ENCODE measurements around the gene NACC1. TPM values are rescaled to one million over a fixed set of nuclear protein-coding genes. Genes with fewer than 3 reads are reported as not detected.

The NACC1 gene
- total RNA-seq, 1 experiment from 2014 or later, result 55.0 TPM

DNA sequence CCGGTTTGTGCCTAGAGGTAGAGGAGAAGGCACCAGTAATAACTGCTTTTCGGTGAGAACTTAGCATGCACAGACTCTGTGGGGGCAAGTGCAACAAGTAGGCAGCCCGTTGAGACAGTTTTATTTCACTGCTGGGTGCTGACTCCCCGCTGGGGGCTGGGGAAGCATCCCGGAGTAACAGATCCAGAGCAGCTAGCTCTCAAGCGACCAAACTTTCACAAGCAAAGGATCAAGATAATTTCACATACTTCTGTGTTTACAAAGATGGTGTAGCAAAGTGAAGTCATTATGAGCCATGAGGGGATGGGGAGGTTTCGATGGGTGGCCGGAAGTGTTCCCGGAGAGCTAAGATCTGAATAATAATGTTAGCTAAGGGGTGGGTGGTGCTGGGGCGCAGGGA, 2.8 kb downstream of the NACC1 start:
- DNase-seq (ENCODE audit: low spot score), result no peak

DNA sequence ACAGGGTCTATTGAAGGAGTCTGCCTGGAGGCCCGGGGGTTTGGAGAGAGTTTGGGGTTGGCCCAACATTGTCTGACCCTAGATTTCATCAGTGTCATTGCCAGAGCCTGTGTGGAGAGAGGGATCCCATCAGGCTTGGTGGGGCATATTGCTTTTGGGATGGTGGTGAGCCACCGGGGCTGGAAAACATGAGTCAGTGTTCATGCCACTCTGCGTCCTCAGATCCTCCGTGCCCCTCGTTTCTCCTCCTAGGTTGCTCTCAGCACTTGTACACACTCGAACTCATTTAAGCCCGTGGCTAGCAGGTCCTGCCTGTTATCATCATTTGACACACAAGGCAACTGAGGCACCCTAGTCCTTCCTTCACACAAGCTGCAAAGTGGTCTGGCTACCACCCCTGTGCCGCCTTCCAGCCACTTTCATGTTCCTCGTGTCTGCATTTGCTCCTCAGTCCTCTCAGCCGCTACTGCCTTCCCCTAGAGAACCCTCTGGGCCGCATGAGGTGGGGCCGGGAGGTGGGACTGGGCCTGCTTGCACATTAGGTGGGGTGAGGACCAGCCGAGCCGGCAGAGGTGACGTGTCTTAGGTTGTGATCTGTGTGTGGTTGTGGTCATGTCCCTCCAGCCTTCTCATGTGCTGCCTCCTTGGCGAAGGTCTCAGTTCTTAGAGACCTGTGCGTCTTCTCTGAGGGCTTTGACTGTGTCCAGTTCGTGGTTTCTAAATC, 3.6 kb downstream of the NACC1 start:
- no peak for DNase-seq (ENCODE audit: low spot score)

DNA sequence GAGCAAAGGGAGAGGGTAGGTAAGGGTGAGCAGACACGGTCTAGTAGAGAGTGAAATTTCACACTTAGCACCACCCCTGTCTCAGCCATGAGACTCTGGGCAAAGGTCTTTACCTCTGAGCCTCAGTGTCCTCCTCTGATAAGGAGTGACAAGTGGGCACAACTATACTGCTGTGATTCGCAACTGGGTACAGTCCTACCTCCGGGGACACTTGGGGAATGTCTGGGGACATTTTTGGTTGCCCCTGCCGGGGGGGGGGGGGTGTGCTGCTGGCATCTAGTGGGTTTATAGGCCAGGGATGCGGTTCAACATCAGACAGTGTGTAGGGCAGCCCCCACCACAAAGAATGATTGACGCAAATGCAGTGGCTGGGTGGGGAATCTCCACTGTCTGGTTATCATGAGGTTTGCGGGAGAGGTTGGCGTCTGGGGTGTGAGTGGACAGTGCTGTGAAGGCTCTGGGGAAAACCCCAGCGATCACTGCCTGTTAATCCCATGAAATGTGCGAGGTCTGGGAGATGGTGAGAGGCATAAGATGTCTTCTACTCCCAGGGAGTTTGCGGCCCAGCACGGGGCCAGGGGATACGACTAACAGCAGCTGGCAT, 4.3 kb downstream of the NACC1 start:
- no peak for DNase-seq (ENCODE audit: low spot score)

DNA sequence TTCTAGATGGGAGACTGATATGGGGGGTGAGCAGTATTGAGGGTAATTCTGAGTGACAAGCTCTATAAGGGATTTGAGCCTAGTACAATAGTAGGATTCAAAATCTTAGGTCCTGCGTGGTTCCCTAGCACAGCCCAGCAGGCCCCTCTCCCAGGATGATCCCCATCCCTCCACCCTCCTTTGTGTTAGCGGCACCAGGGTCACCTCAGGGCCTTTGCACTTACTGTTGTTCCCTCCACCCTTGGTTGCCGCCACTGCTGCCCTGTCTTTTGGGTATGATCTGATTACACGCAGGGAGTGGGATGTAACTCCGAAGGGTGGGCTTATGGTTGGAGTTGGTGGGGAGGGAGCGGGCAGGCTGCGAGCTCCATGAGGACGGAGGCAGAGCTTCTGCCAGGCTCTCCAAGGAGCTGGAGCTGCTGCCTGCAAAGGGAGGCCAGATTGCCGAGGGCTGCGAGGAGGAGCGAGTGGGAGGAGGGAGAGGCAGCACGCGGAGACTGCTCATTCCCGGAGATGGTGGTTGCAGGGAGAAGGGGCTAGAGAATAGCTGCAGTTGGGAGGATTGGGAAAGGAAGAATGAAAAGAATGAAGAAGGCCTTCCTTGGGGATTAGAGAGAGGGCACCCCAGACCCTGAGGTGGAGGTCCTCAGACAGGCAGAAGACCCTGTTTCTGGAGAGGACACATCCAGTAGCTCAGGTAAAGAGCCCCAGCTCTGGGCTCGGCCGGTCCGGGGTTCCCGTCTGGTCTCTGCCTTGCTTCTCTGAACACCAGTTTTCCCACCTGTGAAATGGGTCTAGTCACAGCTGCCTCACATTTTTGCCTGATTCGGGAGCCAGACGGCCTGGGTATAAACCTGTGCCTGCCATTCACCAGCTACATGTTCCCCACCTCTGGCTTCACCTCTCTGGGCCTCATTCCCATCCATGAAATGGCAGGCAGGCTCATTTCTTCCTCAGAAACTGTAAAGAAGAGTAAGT, 5.2 kb downstream of the NACC1 start:
- DNase-seq (ENCODE audit: low spot score), result no peak

DNA sequence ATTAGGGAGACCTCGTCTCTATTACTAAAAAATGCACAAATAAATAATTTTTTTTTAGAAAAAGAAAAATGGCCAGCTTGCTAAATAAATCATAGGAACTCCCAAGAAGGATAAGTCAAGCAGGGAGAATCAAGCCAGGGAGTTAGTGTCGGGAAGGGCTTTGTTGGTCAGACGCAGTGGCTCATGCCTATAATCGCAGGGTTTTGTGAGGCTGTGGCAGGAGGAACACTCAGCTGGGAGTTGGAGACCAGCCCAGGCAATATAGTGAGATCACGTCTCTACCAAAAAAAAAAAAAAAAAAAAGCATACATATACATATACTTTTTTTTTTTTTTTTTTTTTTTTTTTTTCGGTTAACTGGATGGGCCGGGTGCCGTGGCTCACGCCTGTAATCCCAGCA, 9.0 kb downstream of the NACC1 start:
- DNase-seq (ENCODE audit: low spot score), result no peak

DNA sequence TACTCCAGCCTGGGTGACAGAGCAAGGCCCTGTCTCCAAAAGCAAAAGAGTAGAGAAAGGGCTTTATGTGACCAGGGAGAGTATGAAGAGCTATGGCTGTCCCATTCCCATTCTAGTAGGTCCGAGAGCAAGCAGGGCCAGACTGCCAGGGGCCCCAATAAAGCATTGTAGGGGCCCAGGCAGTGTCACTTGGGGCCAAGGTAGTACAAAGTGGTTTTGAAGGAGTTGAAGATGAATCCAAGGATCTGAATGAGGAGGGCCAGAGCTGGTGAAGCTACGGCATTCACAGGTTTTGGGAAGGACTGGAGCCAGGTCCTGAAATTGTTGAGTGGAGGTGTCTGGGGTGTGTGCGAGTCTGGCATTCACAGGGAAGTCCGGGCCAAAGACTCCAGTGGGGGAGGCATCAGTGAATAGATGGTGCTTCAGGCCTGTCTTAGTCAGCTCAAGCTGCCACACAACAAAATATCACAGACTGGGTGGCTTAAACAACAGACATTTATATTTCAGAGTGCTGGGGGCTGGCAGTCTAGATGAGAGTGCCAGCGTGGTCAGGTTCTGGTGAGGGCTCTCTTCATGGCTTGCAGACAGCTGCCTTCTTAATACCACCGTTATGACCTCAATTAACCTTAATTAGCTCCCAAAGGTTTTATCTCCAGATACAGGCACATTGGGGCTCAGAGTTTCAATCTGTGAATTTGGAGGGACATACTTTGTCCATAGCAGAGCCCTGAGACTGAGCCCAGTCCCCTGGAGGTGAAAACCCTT, 9.9 kb downstream of the NACC1 start:
- DNase-seq (ENCODE audit: low spot score), result no peak

DNA sequence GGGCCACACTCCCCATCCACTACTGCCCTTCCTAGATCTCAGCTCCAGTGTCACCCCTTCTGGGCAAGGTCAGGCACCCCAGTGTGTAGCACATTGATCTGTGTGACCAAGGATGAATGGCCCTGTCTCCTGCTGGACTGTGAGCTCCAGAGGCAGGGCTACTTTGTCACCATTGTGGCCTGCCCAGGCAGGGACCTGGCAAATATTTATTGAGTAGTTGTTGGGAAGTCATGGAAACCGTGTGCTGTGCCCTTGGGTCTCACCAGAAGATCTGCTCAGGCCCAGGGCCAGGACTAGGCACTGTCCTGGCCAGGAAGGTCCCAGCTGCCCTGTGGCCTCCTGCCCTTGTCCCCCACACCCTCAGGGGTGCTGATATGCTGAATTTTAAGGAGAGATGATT, 10.5 kb downstream of the NACC1 start:
- no peak for DNase-seq (ENCODE audit: low spot score)

- no peak for DNase-seq (ENCODE audit: low spot score)
These were observed 11.3 kb downstream of the NACC1 start for GRCh38 chr19:13129384-13129783.

DNA sequence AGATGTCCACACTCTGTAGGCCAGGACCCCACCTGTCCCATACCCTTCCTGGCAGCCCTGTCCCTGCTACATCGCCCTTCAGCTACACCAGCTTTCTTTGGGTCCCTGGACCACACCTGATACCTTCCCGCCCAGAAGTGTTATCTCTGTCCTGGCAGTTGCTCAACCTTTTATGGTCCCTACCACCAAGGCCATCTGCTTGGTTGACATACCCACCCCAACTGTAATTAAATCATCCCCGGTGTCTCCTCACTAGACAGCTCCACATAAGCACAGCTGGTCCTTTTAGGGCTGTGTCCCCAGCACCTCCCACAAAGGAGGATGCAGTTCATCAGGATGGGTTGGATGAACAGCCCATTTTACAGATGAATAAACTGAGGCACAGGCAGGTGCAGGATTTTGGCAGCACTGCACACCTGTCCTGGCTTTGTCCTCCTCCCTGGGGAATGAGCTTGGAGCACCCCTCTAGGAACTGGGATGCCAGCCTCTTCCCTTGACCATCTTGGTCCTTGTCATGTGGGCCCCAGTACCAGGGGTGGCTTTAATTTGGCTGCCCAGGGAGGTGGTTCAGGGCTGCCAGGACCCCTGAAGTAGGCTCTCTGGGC, 12.9 kb downstream of the NACC1 start:
- DNase-seq (ENCODE audit: low spot score), result no peak

DNA sequence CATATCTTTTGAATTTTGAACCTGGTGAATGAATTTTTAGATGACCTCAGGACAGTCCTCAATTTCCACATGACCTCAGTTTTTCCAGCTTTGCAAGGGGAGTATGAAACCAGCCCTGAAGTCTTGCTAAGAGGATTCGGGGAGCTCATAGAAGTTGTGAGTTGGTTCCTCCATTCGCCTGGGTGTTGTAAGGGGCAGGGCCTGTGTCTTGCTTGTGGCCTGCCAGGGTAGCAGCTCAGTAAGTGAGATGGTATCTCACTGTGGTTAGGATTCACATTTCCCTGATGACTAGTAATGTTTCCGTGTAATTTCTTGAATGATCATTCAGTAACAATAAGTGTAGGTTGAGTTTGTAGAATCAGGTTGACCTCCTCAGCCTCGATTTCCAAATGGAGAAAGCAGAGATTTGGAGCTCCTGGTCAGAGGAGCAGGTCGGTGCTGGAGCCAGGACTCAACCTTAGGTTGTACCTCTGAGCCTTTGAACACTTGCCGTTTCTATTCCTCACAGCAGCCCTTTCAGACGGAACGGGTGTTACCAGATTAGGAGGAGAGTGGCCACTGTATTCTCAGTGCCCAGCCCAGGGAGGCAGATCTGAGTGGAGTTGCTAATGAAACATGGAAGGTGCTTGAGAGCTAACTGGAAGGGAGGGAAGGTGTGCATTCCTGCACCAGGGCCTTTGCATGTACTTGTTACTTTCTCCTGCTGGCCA, 14.6 kb downstream of the NACC1 start:
- DNase-seq (ENCODE audit: low spot score), result no peak

GRCh38 chr19:13133241-13133870, 15.3 kb downstream of the NACC1 start:
- DNase-seq (ENCODE audit: low spot score), result no peak

DNA sequence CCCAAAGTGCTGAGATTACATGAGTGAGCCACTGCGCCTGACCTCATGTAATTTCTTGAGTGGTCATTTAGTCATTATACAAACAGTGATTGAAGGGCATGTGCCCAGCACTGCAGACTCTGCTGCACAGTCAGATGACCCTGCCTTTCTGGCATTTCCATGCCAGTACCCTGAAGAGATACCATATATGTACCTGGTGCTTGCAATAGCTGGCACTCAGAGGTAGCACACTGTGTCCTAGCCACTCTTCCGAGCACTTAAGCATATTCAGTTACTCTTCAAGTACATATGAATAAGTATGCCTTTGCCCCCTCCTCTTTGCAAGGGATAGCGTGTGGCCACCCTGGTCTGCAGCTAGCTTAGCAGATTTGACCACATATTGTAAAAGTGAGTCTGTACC, 16.6 kb downstream of the NACC1 start:
- no peak for DNase-seq (ENCODE audit: low spot score)

GRCh38 chr19:13135068-13136062, 17.3 kb downstream of the NACC1 start:
- DNase-seq (ENCODE audit: low spot score), result no peak

DNA sequence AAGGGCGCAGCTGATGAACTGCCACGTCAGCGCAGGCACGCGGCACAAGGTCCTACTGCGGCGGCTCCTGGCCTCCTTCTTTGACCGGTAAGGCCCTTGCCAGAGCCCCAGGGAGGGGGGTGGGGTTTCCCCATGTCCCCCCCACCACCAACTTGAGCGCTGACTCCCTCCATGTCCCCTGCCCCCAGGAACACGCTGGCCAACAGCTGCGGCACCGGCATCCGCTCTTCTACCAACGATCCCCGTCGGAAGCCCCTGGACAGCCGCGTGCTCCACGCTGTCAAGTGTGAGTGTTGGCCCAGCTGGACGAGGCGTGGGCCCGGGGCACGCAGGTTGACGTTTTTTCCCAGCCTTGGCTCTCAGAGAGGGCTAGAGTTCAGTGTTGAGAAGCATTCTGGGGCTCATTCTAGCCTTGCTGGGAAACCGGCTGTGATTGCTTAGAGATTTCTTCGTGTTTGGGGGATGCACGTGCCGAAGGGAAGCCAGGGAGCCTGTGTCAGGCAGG, 19.3 kb downstream of the NACC1 start:
- DNase-seq (ENCODE audit: low spot score), result no peak

- no peak for DNase-seq (ENCODE audit: low spot score)
These were observed 20.3 kb downstream of the NACC1 start for GRCh38 chr19:13138171-13138915.

DNA sequence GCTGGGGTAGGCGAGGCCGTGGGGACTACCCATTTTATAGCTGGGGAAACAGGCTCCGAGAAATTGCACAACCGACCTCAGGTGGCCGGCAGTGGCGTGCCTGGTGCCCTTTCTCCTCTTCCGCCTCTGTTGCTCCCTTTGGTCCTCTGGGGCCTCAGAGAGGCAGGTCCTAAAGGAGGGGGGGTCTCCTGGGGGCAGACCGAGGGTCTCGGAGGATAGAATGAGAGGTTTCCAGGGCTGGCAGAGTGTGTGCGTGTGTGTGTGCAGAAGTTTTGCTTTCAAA, 20.8 kb downstream of the NACC1 start:
- DNase-seq (ENCODE audit: low spot score), result no peak

- DNase-seq (ENCODE audit: low spot score), result no peak
These were observed 21.7 kb downstream of the NACC1 start for GRCh38 chr19:13139633-13140311.
